PFSK-1 (cell line): ENCODE results near the gene HBE1.

Experiments
- POLR2AphosphoS5 ChIP-seq: IDR thresholded peaks from 2 replicates; pipeline ENCODE4 v1.6.1; 2012; ENCODE audit warnings: low read depth, mild to moderate bottlenecking, control low read depth, low read length, moderate library complexity
- REST ChIP-seq, 2 experiments: IDR thresholded peaks; 2 replicates each; pipeline versions ENCODE4 v1.6.1 to v1.8.0; 2011 to 2012; ENCODE audit warnings: low read depth in 2 of 2, low read length in 2 of 2, control low read depth in 1 of 2, inconsistent platforms in 1 of 2, mild to moderate bottlenecking in 1 of 2, moderate library complexity in 1 of 2; ENCODE audit not compliant: insufficient read depth in 1 of 2
- SIN3A ChIP-seq: IDR thresholded peaks from 2 replicates; pipeline ENCODE4 v1.6.1; 2012; ENCODE audit warnings: mild to moderate bottlenecking, low read length, moderate library complexity, borderline replicate concordance; ENCODE audit not compliant: insufficient read depth

GRCh38 chr11:5298451-5298850 lies 28.7 kb upstream of the HBE1 start:
- TF ChIP-seq POLR2AphosphoS5 = no peak
- TF ChIP-seq SIN3A = no peak
- no peak for TF ChIP-seq REST (IDR thresholded peaks at IDR 0.05; ENCODE audit: insufficient read depth in 1 of 2, low read depth in 2 of 2, low read length in 2 of 2)
